ENCODE results near the gene DEFB121. TPM values are rescaled to one million over a fixed set of nuclear protein-coding genes. Genes with fewer than 3 reads are reported as not detected.
"Not testable (repeated sequence)": the region's sequence is repeated elsewhere in the genome, so short reads cannot be mapped to it uniquely, and the experiment has no call there.

The DEFB121 gene
- total and polyA plus RNA-seq, 9 of the 15 experiments (the other 6 are each of a cell fraction or from before 2014, with no cell fraction given): not detected

DNA sequence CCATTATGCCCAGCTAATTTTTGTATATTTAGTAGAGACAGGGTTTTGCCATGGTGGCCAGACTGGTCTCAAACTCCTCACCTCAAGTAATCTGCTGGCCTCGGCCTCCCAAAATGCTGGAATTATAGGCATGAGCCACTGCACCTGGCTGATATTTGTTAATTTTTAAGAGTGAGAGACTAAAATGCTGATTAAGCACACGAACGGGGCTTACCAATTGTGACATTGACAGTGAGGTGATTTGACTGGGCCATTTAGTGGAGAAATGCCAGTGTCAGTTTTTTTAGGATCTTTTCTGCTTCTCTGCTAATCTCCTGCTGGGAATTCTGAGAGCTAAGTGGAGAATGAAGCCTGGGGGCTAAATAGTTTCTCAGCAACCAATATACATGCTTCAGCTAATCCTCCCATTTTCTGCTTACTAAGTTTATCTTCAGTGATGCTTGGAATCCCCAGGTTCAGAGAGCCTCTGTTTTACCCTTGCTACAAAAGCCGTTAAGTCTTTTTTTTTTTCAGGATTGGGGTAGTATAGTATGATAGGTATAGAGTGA, 24.6 kb upstream of the DEFB121 start:
- WGBS (ENCODE audit: insufficient coverage, low coverage, missing lambda C conversion rate): 0% methylated on average over 4 of the region's 4 CpGs
- CTCF ChIA-PET (ENCODE audit: low intra/inter-chr PET ratio): no interaction called here
- ATAC-seq: no peak

DNA sequence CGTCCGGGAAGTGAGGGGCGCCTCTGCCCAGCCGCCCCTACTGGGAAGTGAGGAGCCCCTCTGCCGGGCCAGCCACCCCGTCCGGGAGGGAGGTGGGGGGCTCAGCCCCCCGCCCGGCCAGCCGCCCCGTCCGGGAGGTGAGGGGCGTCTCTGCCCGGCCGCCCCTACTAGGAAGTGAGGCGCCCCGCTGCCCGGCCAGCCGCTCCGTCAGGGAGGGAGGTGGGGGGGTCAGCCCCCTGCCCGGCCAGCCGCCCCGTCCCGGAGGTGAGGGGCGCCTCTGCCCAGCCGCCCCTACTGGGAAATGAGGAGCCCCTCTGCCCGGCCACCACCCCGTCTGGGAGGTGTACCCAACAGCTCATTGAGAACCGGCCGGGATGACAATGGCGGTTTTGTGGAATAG, 21.6 kb upstream of the DEFB121 start:
- H3K4me1 ChIP-seq (replicated peaks in 1 of 2; ENCODE audit: control insufficient read depth in 2 of 2, insufficient read depth in 2 of 2, low read length in 2 of 2); H3K4me3 ChIP-seq; ATAC-seq; H3K9me3 ChIP-seq (replicated peaks; ENCODE audit: control insufficient read depth, insufficient read depth, low read depth, low read length); H3K4me2 ChIP-seq (ENCODE audit: insufficient read depth, low read length); H3K36me3 ChIP-seq (ENCODE audit: control insufficient read depth, insufficient read depth, low read length); DNase-seq (ENCODE audit: extremely low read depth in 1 of 4, low spot score in 3 of 4); H3K27ac ChIP-seq (ENCODE audit: extremely low read depth, low read depth, low read length); H4K20me1 ChIP-seq (replicated peaks; ENCODE audit: control insufficient read depth, insufficient read depth, low read length); H3K27me3 ChIP-seq (ENCODE audit: control insufficient read depth in 2 of 2, insufficient read depth in 2 of 2, low read length in 2 of 2); H3K9ac ChIP-seq (ENCODE audit: insufficient read depth in 1 of 2, low read depth in 2 of 2, low read length in 2 of 2); H3K9me1 ChIP-seq (ENCODE audit: control insufficient read depth, insufficient read depth, low read length); in situ Hi-C loops (cut with MboI); H2AFZ ChIP-seq (ENCODE audit: low read depth, low read length); H3K79me2 ChIP-seq (ENCODE audit: control insufficient read depth, insufficient read depth, low read length); CTCF ChIA-PET (ENCODE audit: low intra/inter-chr PET ratio); FAIRE-seq; POLR2A ChIA-PET; intact Hi-C loops (cut with micrococcal nuclease); BruUV-seq (replicated peaks): not testable (repeated sequence)
- 24% methylated on average over 9 of the region's 31 CpGs for WGBS (ENCODE audit: insufficient coverage, low coverage, missing lambda C conversion rate)

More for the DNA sequence above, 24.6 kb upstream of the DEFB121 start:
- H3K79me2 ChIP-seq (ENCODE audit: control insufficient read depth, insufficient read depth, low read length): no peaks in the 10 kb centered on the region
- in situ Hi-C loops (cut with MboI): no loop called here
- H3K36me3 ChIP-seq (ENCODE audit: control insufficient read depth, insufficient read depth, low read length): no peaks in the 10 kb centered on the region
- no peaks in the 10 kb centered on the region for H3K9me1 ChIP-seq (ENCODE audit: control insufficient read depth, insufficient read depth, low read length)
- no peaks in the 10 kb centered on the region for H4K20me1 ChIP-seq (replicated peaks; ENCODE audit: control insufficient read depth, insufficient read depth, low read length)
- POLR2A ChIA-PET: no interaction called here
- H3K4me1 ChIP-seq (replicated peaks in 1 of 2; ENCODE audit: control insufficient read depth in 2 of 2, insufficient read depth in 2 of 2, low read length in 2 of 2): no peaks in the 10 kb centered on the region
- intact Hi-C loops (cut with micrococcal nuclease): no loop called here
- H2AFZ ChIP-seq (ENCODE audit: low read depth, low read length): no peak overlapping the region
- H3K9me3 ChIP-seq (replicated peaks; ENCODE audit: control insufficient read depth, insufficient read depth, low read depth, low read length): no peaks in the 10 kb centered on the region
- FAIRE-seq (no peak), DNase-seq (ENCODE audit: extremely low read depth in 1 of 4, low spot score in 3 of 4) (no peak)
- H3K27me3 ChIP-seq (ENCODE audit: control insufficient read depth in 2 of 2, insufficient read depth in 2 of 2, low read length in 2 of 2): peaks cover 4 to 11% of the 10 kb centered on the region in 2 experiments
- peak; percentile 38; the same call in 1 of the 2 replicates for TF ChIP-seq MAFG (tag; conservative IDR thresholded peaks at IDR 0.05)
- no peak for TF ChIP-seq SIN3A (IDR thresholded peaks at IDR 0.05; ENCODE audit: borderline replicate concordance in 2 of 2, control insufficient read depth in 1 of 2, low read depth in 2 of 2, low read length in 2 of 2)
- peak; percentile 58; the same call in 1 of the 2 replicates for TF ChIP-seq C11orf30 (IDR thresholded peaks at IDR 0.05; ENCODE audit: low read depth)
- peak; percentile 72 for TF ChIP-seq ZNF316 (IDR thresholded peaks at IDR 0.05)
- H3K4me2 ChIP-seq (ENCODE audit: insufficient read depth, low read length): no peak overlapping the region
- BruUV-seq (replicated peaks): no TSS peak
- H3K27ac ChIP-seq (ENCODE audit: extremely low read depth, low read depth, low read length): no peak overlapping the region
- H3K4me3 ChIP-seq: no peak overlapping the region
- no peak overlapping the region for H3K9ac ChIP-seq (ENCODE audit: insufficient read depth in 1 of 2, low read depth in 2 of 2, low read length in 2 of 2)

GRCh38 chr20:31426891-31427551, 21.0 kb upstream of the DEFB121 start:
- H3K36me3 ChIP-seq (ENCODE audit: control insufficient read depth, insufficient read depth, low read length); H4K20me1 ChIP-seq (replicated peaks; ENCODE audit: control insufficient read depth, insufficient read depth, low read length); DNase-seq (ENCODE audit: extremely low read depth in 1 of 4, low spot score in 3 of 4); FAIRE-seq; BruUV-seq (replicated peaks); CTCF ChIA-PET (ENCODE audit: low intra/inter-chr PET ratio); ATAC-seq; H3K4me2 ChIP-seq (ENCODE audit: insufficient read depth, low read length); POLR2A ChIA-PET; H3K4me1 ChIP-seq (replicated peaks in 1 of 2; ENCODE audit: control insufficient read depth in 2 of 2, insufficient read depth in 2 of 2, low read length in 2 of 2); H3K9me3 ChIP-seq (replicated peaks; ENCODE audit: control insufficient read depth, insufficient read depth, low read depth, low read length); H3K27ac ChIP-seq (ENCODE audit: extremely low read depth, low read depth, low read length); H3K9me1 ChIP-seq (ENCODE audit: control insufficient read depth, insufficient read depth, low read length); H2AFZ ChIP-seq (ENCODE audit: low read depth, low read length); H3K27me3 ChIP-seq (ENCODE audit: control insufficient read depth in 2 of 2, insufficient read depth in 2 of 2, low read length in 2 of 2); intact Hi-C loops (cut with micrococcal nuclease); in situ Hi-C loops (cut with MboI); H3K79me2 ChIP-seq (ENCODE audit: control insufficient read depth, insufficient read depth, low read length); H3K9ac ChIP-seq (ENCODE audit: insufficient read depth in 1 of 2, low read depth in 2 of 2, low read length in 2 of 2); H3K4me3 ChIP-seq: not testable (repeated sequence)
- 46% methylated on average over 11 of the region's 48 CpGs for WGBS (ENCODE audit: insufficient coverage, low coverage, missing lambda C conversion rate)
